Karpas-422 (cell line): ENCODE results near the gene NOL4L. TPM values are rescaled to one million over a fixed set of nuclear protein-coding genes. Genes with fewer than 3 reads are reported as not detected.

ENCODE experiments used
- DNase-seq: peaks from one replicate; pipeline ENCODE4 v3.0.0-alpha.2; 2015
- H2AFZ ChIP-seq: fragments of 200-600 bp; sonication (generic); 2 replicates; pipeline ENCODE4 v1.6.1; 2014; ENCODE audit warnings: antibody characterized with exemption, low read length, mixed read lengths
- H3K27ac ChIP-seq: fragments of 200-600 bp; sonication (generic); 2 replicates; pipeline ENCODE4 v1.5.1; 2014; ENCODE audit warnings: mild to moderate bottlenecking, low read length, moderate library complexity
- H3K27me3 ChIP-seq: fragments of 200-600 bp; sonication (generic); 2 replicates; pipeline ENCODE4 v1.6.1; 2014; ENCODE audit warnings: low read length, mixed read lengths
- H3K36me3 ChIP-seq: fragments of 200-600 bp; sonication (generic); 2 replicates; pipeline ENCODE4 v1.6.1; 2014; ENCODE audit warnings: low read length, mixed read lengths; ENCODE audit not compliant: insufficient read depth
- H3K4me1 ChIP-seq: fragments of 200-600 bp; sonication (generic); 2 replicates; pipeline ENCODE4 v1.6.1; 2014; ENCODE audit warnings: mild to moderate bottlenecking, low read length, mixed read lengths
- H3K4me2 ChIP-seq: fragments of 200-600 bp; sonication (generic); 2 replicates; pipeline ENCODE4 v1.6.1; 2014; ENCODE audit warnings: low read length, low read depth, mild to moderate bottlenecking; ENCODE audit not compliant: poor library complexity, severe bottlenecking
- H3K4me3 ChIP-seq: fragments of 200-600 bp; sonication (generic); 2 replicates; pipeline ENCODE4 v1.5.1; 2014; ENCODE audit warnings: mild to moderate bottlenecking, antibody characterized with exemption, low read length, mixed read lengths
- H3K79me2 ChIP-seq: fragments of 200-600 bp; sonication (generic); 2 replicates; pipeline ENCODE4 v1.6.1; 2014; ENCODE audit warnings: mild to moderate bottlenecking, low read length, mixed read lengths
- H3K9ac ChIP-seq: fragments of 200-600 bp; sonication (generic); 2 replicates; pipeline ENCODE4 v1.6.0; 2014; ENCODE audit warnings: low read length
- H3K9me2 ChIP-seq: fragments of 200-600 bp; sonication (generic), shearing (Covaris generic); replicated peaks from 2 replicates; pipeline ENCODE4 v1.6.0; 2014; ENCODE audit warnings: mild to moderate bottlenecking, low read length, moderate library complexity; ENCODE audit not compliant: insufficient read depth
- H3K9me3 ChIP-seq: fragments of 300-700, 200-600 bp; sonication (generic); 2 replicates; pipeline ENCODE4 v1.6.1; 2014; ENCODE audit warnings: low read length, mixed read lengths
- H4K20me1 ChIP-seq: fragments of 200-600 bp; sonication (generic); 2 replicates; pipeline ENCODE4 v1.6.1; 2014; ENCODE audit warnings: mild to moderate bottlenecking, antibody characterized with exemption, low read length, low read depth; ENCODE audit not compliant: insufficient read depth
- total RNA-seq: library from RNA; depleted of rRNA; stranded (reverse); fragments of >200 nt; shearing (Covaris generic); gene quantifications from 2 replicates; pipeline ENCODE4 v1.2.3, GENCODE V29; 2014; ENCODE audit warnings: low replicate concordance

NOL4L gene
- total RNA-seq, 1 experiment from 2014 or later = 1.5 TPM

DNA sequence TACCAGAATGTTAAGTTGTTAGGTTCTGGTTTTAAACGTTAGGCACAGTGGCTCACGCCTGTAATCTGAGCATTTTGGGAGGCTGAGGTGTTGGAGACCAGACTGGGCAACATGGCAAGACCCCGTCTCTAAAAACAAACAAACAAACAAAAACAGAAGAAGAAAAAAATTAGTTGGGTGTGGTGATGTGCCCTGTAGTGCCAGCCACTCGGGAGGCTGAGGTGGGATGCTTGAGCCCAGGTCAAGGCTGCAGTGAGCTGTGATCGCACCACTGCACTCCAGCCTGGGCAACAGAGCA is 19.4 kb downstream of the NOL4L start:
- Histone ChIP-seq H3K9me2 (no peaks in the 10 kb centered on the region), H2AFZ (no peak overlapping the region), H3K4me1 (no peaks in the 10 kb centered on the region), H3K36me3 (no peaks in the 10 kb centered on the region), H3K27ac (no peak overlapping the region), H3K79me2 (no peaks in the 10 kb centered on the region), H3K9ac (no peak overlapping the region), H3K4me2 (no peak overlapping the region), H3K4me3 (no peak overlapping the region), H3K9me3 (no peaks in the 10 kb centered on the region), H4K20me1 (no peaks in the 10 kb centered on the region), H3K27me3 (no peaks in the 10 kb centered on the region)
- DNase-seq = no peak

DNA sequence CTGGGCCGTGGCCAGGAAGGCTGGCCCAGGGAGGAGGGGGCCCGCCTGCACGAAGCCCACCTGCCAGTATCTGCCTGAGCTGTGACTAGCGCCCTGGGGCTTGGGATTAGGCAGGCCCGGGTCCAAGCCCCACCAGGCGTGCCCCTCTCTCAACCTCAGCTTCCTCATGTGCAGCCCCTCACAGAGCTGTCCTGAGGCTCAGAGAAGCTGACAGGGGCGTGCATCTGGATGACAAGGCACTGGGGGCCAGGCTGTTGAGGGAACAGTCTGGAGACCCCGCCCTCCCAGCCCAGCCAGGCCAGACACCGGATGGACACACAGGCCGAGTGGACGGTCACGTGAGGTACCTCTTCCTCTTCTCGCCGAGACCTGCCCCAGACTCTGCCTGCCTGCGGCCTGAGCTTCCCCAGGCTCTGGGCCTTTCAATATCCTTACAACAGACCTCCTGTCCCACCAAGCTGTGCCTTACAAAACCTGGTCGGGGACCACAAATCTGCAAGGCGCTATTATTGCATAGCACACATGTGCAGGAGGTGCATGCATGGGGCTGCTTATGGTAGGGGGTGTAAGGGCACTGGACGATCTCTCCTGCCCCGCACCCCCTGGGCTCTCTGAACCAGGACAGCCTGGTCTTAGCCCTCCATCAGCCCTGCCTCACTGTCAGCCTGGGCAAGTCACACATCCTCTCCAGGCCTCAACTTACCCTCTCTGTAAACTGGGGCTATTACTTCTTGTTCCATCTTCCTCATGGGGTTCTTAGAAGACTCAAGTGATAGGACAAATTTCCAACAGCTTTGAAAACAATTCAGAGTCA is 20.0 kb downstream of the NOL4L start:
- DNase-seq = no peak
- Histone ChIP-seq H3K36me3 (no peaks in the 10 kb centered on the region), H2AFZ (no peak overlapping the region), H4K20me1 (no peaks in the 10 kb centered on the region), H3K9me2 (no peaks in the 10 kb centered on the region), H3K27me3 (no peaks in the 10 kb centered on the region), H3K27ac (no peak overlapping the region), H3K9me3 (no peaks in the 10 kb centered on the region), H3K4me3 (no peak overlapping the region), H3K4me2 (no peak overlapping the region), H3K9ac (no peak overlapping the region), H3K79me2 (no peaks in the 10 kb centered on the region), H3K4me1 (no peaks in the 10 kb centered on the region)

DNA sequence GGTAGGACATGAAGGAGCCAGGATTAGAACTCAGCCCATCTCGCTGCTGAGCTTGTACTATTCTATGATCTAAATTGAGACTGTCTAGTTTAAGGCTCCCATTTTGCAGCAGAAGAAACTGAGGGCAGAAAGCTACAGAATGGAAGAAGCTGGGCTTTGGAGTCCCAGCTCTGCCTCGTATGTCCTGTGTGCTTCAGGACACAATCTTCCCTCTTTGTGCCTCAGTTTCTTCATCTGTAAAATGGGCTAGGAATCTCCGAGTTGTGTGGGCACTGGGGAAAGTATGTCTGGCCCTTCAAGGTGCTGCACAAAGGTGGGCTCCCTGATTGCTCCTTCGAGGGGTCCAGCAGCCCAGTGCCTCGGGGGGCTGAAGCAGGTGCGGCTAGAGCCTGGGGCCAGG is 20.7 kb downstream of the NOL4L start:
- no peak for DNase-seq
- no peak overlapping the region for H3K4me2 ChIP-seq

DNA sequence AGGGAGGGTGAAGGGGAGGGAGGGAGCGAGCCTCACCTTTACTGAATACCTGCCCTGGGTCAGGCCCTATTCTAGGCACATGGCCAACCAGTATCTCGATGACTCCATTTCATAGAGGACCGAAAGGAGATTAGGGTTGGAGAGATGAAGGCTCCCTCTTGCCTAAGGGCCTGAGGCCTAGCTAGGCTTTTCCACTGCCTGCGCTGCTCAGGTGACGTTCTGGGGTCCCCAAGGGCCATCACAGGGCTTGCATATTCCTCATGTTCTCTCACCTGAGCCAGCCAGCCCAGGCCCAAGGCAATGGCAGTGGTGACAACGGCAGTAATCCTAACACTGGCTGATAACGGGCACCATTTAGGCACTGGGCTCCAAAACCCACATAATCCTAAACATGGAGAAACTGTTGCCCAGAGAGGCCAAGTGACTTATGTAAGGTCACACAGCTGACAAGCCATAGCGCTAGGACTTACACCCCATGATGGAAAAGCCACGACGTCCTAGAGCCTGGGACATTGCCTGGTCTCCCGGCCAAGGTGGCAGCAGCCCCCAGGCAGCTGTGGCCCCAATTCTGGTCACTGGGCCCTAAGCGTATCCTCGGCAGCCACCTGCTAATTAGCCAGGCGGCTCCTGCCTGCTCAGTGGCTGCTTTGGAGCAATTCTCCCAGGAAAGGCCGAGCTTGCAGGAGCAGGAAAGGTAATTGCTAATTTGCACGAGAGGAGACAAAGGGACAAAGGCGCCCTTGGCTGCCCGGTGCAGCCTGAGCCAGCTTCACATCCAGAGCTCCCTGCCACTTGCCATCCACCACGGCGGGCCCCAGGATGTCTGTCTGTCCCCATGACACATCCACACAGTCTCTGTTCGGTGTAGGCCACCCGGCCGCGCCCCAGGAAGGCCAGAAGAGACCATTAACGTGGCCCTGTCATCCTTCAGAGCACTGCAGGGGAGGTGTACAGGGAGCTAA is 21.5 kb downstream of the NOL4L start:
- no peak for DNase-seq
- H3K9me3 ChIP-seq = no peaks in the 10 kb centered on the region
- H3K4me3 ChIP-seq = no peak overlapping the region
- H3K36me3 ChIP-seq = no peaks in the 10 kb centered on the region
- H3K27ac ChIP-seq = no peak overlapping the region
- no peak overlapping the region for H3K4me2 ChIP-seq
- H4K20me1 ChIP-seq = no peaks in the 10 kb centered on the region
- H2AFZ ChIP-seq = no peak overlapping the region
- no peaks in the 10 kb centered on the region for H3K4me1 ChIP-seq
- H3K9ac ChIP-seq = no peak overlapping the region
- H3K27me3 ChIP-seq = no peaks in the 10 kb centered on the region
- no peaks in the 10 kb centered on the region for H3K79me2 ChIP-seq
- H3K9me2 ChIP-seq = no peaks in the 10 kb centered on the region

More for the DNA sequence above, 20.7 kb downstream of the NOL4L start:
- Histone ChIP-seq H3K9me3 (no peaks in the 10 kb centered on the region), H2AFZ (no peak overlapping the region), H4K20me1 (no peaks in the 10 kb centered on the region), H3K79me2 (no peaks in the 10 kb centered on the region), H3K27me3 (no peaks in the 10 kb centered on the region), H3K4me3 (no peak overlapping the region), H3K9me2 (no peaks in the 10 kb centered on the region), H3K36me3 (no peaks in the 10 kb centered on the region), H3K9ac (no peak overlapping the region), H3K4me1 (no peaks in the 10 kb centered on the region), H3K27ac (no peak overlapping the region)

DNA sequence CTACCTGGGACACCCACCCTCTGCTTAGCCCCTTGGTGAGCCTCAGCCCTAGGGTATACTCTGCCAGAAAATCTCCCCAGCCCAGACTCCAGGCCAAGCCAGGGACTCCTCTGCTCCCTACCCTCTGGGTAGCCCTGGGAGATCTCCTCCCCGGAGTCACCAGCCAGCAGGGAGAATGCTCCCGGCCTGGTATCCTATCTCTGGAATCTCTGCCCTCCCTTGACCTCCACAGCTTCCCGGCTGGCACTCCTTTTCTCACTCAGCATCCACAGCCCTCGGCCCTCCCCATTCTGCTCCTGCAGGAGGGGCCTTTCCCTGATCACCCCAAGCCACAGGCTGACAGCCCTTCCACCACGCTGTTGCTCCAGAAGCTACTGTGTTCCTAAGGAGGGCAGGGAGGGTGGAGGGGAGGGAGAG is 22.6 kb downstream of the NOL4L start:
- DNase-seq = no peak
- Histone ChIP-seq H3K9ac (no peak overlapping the region), H3K4me2 (no peak overlapping the region), H3K36me3 (no peaks in the 10 kb centered on the region), H4K20me1 (no peaks in the 10 kb centered on the region), H3K9me2 (no peaks in the 10 kb centered on the region), H3K79me2 (no peaks in the 10 kb centered on the region), H3K4me3 (no peak overlapping the region), H3K27me3 (no peaks in the 10 kb centered on the region), H3K4me1 (no peaks in the 10 kb centered on the region), H2AFZ (no peak overlapping the region), H3K9me3 (no peaks in the 10 kb centered on the region), H3K27ac (no peak overlapping the region)

DNA sequence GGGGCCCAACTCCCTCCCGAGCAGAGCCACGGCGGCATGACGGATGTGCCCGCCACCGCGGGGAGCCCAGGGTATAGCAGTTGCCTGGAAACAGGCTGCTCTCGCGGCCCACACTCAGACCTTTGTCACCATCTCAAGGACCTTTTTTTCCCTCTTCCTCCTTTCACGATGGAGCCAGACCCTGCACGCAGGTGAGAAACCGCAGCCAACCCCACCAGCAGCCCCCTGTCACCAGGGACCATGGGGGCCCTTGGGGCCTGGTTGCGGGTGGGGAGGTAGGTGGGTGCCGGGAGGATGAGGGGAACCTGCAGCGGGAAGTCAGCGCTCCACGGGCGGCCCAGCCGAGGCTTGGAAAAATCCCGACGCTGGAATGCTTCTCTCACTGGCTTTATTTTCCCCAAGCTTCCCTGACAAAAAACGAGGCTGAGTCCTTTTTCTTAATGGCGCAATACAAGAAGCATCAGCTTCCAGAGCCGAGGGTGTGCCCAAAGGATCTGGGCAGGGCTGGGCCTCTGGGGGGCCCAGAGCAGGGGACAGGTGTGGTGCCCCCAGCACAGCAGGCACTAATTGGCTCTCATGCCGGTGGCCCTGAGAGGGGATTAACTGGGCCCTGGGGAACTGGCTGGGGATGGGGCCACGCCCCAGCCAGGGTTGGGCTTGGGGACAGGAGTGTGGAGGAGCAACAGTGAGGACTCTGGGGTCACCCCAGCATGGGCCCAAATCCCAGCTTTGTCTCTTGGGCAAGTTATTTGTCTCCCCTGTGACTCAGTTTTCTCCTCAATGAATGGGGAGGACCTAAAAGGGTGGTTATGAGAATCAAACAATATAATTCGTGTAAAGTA is 23.9 kb downstream of the NOL4L start:
- H3K9ac ChIP-seq = no peak overlapping the region
- no peak overlapping the region for H2AFZ ChIP-seq
- no peak overlapping the region for H3K27ac ChIP-seq

DNA sequence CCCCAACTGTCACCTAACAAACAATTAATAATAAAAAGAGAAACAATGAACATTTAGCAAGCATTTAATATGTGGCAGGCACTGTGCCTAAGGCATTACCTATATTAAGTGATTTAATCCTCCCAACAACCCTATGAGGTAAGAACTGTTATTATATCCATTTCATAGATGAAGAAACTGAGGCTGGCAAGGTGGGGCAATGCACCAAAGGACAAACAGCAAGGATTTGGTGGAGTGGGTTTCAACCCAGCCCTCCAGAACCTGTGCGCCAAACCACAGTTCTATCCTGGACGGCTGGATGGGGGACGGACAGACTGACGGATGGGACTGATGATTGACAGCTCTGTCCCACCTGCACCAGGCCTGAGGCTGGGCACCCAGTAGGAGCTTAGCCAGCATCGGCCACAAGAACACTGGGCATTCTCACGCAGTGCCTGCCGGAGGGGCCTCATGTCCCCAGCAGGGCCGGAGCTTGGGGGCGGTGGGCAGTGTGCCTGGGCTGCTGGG is 24.6 kb downstream of the NOL4L start:
- no peaks in the 10 kb centered on the region for H4K20me1 ChIP-seq
- H3K4me1 ChIP-seq = no peaks in the 10 kb centered on the region
- no peaks in the 10 kb centered on the region for H3K9me3 ChIP-seq
- no peaks in the 10 kb centered on the region for H3K36me3 ChIP-seq
- no peaks in the 10 kb centered on the region for H3K9me2 ChIP-seq
- H3K79me2 ChIP-seq = no peaks in the 10 kb centered on the region
- no peak overlapping the region for H3K4me3 ChIP-seq
- no peaks in the 10 kb centered on the region for H3K27me3 ChIP-seq
- H3K4me2 ChIP-seq = no peak overlapping the region
- no peak overlapping the region for H2AFZ ChIP-seq
- no peak overlapping the region for H3K9ac ChIP-seq
- DNase-seq = no peak
- H3K27ac ChIP-seq = no peak overlapping the region

More for the DNA sequence above, 23.9 kb downstream of the NOL4L start:
- Histone ChIP-seq H3K4me2 (no peak overlapping the region), H4K20me1 (no peaks in the 10 kb centered on the region), H3K27me3 (no peaks in the 10 kb centered on the region), H3K9me3 (no peaks in the 10 kb centered on the region), H3K36me3 (no peaks in the 10 kb centered on the region), H3K79me2 (no peaks in the 10 kb centered on the region), H3K4me3 (no peak overlapping the region), H3K4me1 (no peaks in the 10 kb centered on the region), H3K9me2 (no peaks in the 10 kb centered on the region)
- DNase-seq = no peak
